OCI-LY7 (cell line): ENCODE results near the gene VAMP2. TPM values are rescaled to one million over a fixed set of nuclear protein-coding genes. Genes with fewer than 3 reads are reported as not detected.

ENCODE experiments used
- BruUV-seq: library from RNA; stranded (reverse); fragments of 400-500 nt; replicated peaks from 2 replicates; lab custom pipeline; 2021; lab: Mats Ljungman, UMichigan
- CTCF ChIA-PET: fragments of 300-600 bp; sonication (Branson Sonifier 250); formaldehyde crosslinking; loops from one replicate; lab custom pipeline; 2022; ENCODE audit warnings: antibody characterized with exemption; ENCODE audit not compliant: unreplicated experiment; lab: Charles Lee
- POLR2A ChIA-PET: fragments of 300-600 bp; sonication (Branson Sonifier 250); formaldehyde crosslinking; loops from one replicate; lab custom pipeline; 2022; ENCODE audit warnings: antibody characterized with exemption; lab: Charles Lee
- DNase-seq: peaks from one replicate; pipeline ENCODE4 v3.0.0-alpha.2; 2015; ENCODE audit warnings: low spot score
- H2AFZ ChIP-seq: fragments of 200-600 bp; sonication (generic), shearing (Covaris generic); 2 replicates; pipeline ENCODE4 v1.6.1; 2014; ENCODE audit warnings: mild to moderate bottlenecking, antibody characterized with exemption, low read length, moderate library complexity
- H3K27ac ChIP-seq: fragments of 200-600 bp; sonication (generic); 2 replicates; pipeline ENCODE4 v1.5.1; 2014; ENCODE audit warnings: mixed run types, low read depth, mild to moderate bottlenecking, moderate library complexity, low read length, inconsistent platforms; ENCODE audit not compliant: poor library complexity, severe bottlenecking
- H3K36me3 ChIP-seq: fragments of 200-600 bp; sonication (generic); 2 replicates; pipeline ENCODE4 v1.6.1; 2014; ENCODE audit warnings: mild to moderate bottlenecking, antibody characterized with exemption, low read length, moderate library complexity, mixed read lengths; ENCODE audit not compliant: insufficient read depth
- H3K4me1 ChIP-seq: fragments of 200-600 bp; sonication (generic); 2 replicates; pipeline ENCODE4 v1.5.1; 2014; ENCODE audit warnings: mild to moderate bottlenecking, low read length; ENCODE audit not compliant: insufficient read depth, poor library complexity, severe bottlenecking
- H3K4me2 ChIP-seq: fragments of 200-600 bp; sonication (generic); 2 replicates; pipeline ENCODE4 v1.6.1; 2014; ENCODE audit warnings: mild to moderate bottlenecking, low read length
- H3K4me3 ChIP-seq: fragments of 200-600 bp; sonication (generic); 2 replicates; pipeline ENCODE4 v1.5.1; 2014; ENCODE audit warnings: mild to moderate bottlenecking, low read depth, low read length; ENCODE audit not compliant: poor library complexity, severe bottlenecking
- H3K79me2 ChIP-seq: fragments of 200-600 bp; sonication (generic); 2 replicates; pipeline ENCODE4 v1.6.1; 2016; ENCODE audit warnings: low read depth, mild to moderate bottlenecking, low read length, moderate library complexity, mixed read lengths; ENCODE audit not compliant: insufficient read depth
- H3K9me2 ChIP-seq: fragments of 200-600 bp; sonication (generic); 2 replicates; pipeline ENCODE4 v1.6.1; 2016; ENCODE audit warnings: mild to moderate bottlenecking, low read length, mixed read lengths; ENCODE audit not compliant: insufficient read depth
- H3K9me3 ChIP-seq: fragments of 200-600 bp; sonication (generic); 2 replicates; pipeline ENCODE4 v1.6.1; 2014; ENCODE audit warnings: mild to moderate bottlenecking, mixed run types, low read length, mixed read lengths
- H4K20me1 ChIP-seq: fragments of 200-600 bp; sonication (generic); 2 replicates; pipeline ENCODE4 v1.6.1; 2014; ENCODE audit warnings: mild to moderate bottlenecking, antibody characterized with exemption, low read length, moderate library complexity, mixed read lengths; ENCODE audit not compliant: insufficient read depth
- EZH2phosphoT487 ChIP-seq: fragments of 200-600 bp; sonication (generic); IDR thresholded peaks from 2 replicates; pipeline ENCODE4 v1.6.1; 2018; ENCODE audit warnings: low read depth, borderline replicate concordance, mild to moderate bottlenecking, mixed run types, antibody characterized with exemption, low read length, moderate library complexity, mixed read lengths
- intact Hi-C: fragments of 100-400 bp; cut with micrococcal nuclease; formaldehyde crosslinking; loops from one replicate; pipeline ENCODE4 v1.10.0; 2022; ENCODE audit not compliant: unreplicated experiment
- microRNA-seq: library from miRNA; unstranded; fragments of <30 nt; microRNA quantifications from one replicate; pipeline ENCODE4 v1.2.0, GENCODE V29; 2022; ENCODE audit warnings: borderline replicate concordance
- total RNA-seq, 2 experiments: library from RNA; depleted of rRNA in 1 of 2; stranded (reverse); fragments of >200 nt in 1 of 2; shearing (Covaris generic) in 1 of 2; gene quantifications; 2 replicates each; pipeline ENCODE4 v1.2.3, GENCODE V29; 2014 to 2022
- TF ChIP-seq, protein P1 (sequence below): fragments of 200-600 bp; sonication (generic); conservative IDR thresholded peaks from 2 replicates; pipeline ENCODE4 v1.5.1; 2014; ENCODE audit warnings: mild to moderate bottlenecking, antibody characterized with exemption, low read length, moderate library complexity, mixed read lengths

Gene VAMP2
- total RNA-seq, 2 experiments from 2014 or later, result 21.2 to 40.9 TPM

DNA sequence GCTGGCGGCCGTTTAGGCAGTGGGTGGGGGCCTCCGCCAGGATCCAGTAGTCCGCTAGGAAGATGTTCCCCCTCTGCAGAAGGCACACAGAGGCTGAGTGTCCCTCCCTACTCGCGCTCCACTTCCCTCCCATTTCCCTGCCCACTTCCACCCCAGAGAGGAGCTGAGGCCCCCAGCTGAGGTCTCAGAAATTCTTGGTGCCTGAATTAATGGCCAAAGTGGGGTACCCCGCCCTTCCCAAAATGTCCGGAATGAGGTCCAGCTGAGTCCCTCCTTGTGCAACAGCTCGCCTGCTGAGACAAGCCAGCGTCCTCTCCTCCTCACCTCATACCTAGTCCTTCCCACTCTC, 52.3 kb downstream of the VAMP2 start:
- DNase-seq, result no peak
- no peak overlapping the region; the same call in 1 of the 2 replicates for H2AFZ ChIP-seq
- BruUV-seq, result no TSS peak
- no peaks in the 10 kb centered on the region for H4K20me1 ChIP-seq
- intact Hi-C loops, result loop anchor here (1.0 to 2.0 kb wide), 3 partner anchors 16 to 50 kb away; no protein-coding TSS in a partner anchor
- peaks cover 12% of the 10 kb centered on the region for H3K4me1 ChIP-seq
- TF ChIP-seq, protein P1, sequence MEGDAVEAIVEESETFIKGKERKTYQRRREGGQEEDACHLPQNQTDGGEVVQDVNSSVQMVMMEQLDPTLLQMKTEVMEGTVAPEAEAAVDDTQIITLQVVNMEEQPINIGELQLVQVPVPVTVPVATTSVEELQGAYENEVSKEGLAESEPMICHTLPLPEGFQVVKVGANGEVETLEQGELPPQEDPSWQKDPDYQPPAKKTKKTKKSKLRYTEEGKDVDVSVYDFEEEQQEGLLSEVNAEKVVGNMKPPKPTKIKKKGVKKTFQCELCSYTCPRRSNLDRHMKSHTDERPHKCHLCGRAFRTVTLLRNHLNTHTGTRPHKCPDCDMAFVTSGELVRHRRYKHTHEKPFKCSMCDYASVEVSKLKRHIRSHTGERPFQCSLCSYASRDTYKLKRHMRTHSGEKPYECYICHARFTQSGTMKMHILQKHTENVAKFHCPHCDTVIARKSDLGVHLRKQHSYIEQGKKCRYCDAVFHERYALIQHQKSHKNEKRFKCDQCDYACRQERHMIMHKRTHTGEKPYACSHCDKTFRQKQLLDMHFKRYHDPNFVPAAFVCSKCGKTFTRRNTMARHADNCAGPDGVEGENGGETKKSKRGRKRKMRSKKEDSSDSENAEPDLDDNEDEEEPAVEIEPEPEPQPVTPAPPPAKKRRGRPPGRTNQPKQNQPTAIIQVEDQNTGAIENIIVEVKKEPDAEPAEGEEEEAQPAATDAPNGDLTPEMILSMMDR, result peak; percentile 51; the same call in 1 of the 2 replicates
- no peak for TF ChIP-seq EZH2phosphoT487
- no peaks in the 10 kb centered on the region for H3K9me2 ChIP-seq
- peak overlapping the region; percentile 63 for H3K4me3 ChIP-seq
- no peaks in the 10 kb centered on the region for H3K36me3 ChIP-seq
- H3K79me2 ChIP-seq, result no peaks in the 10 kb centered on the region
- no peak overlapping the region for H3K27ac ChIP-seq
- peak overlapping the region; percentile 86; the same call in 1 of the 2 replicates for H3K4me2 ChIP-seq
- POLR2A ChIA-PET, result interaction anchor here (1.4 kb wide), 1 partner anchor 20 kb away, joined by 6 read pairs; no protein-coding TSS in a partner anchor
- CTCF ChIA-PET, result interaction anchor here (0.8 to 2.4 kb wide), 5 partner anchors 9 to 52 kb away, joined by 3 to 7 read pairs (median 4); no protein-coding TSS in a partner anchor
- no peaks in the 10 kb centered on the region for H3K9me3 ChIP-seq

DNA sequence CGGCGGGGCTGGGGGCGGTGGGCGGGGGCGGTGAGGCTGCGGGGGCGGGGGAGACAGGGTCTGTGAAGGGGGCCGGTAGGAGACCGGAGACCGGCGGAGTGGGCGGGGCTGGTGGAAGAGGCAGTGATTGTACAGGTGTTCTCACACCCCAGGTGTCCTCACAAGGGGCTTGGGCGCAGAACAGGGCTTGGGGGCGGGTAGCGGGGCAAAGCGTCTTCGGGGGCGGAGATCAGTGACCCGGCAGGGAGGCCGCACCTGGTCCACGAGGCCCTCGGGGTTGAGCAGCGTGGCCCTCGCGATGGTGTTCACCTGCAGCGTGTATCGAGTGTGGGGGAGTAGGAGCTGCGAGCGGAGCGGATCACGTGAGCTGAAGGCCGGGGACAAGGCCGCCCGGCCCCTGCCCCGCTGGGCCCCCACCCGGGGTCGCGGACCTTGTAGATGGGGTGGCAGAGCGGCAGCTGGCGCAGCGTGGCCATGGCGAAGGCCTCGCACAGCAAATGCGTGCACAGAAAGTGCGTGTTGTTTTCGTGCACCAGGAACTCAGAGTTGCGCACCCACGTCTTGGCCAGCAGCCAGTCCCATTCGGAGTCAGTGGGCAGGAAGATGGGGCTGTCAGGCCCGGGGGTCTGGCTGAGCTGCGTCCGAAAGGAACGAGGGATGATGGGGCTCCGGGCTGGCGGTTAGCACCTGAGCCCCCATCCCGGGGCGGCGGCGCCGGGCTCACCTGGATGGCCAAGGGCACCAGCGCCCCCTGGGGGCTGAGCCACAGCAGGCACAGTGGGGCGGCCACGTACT, 52.9 kb downstream of the VAMP2 start:
- POLR2A ChIA-PET, result interaction anchor here (1.4 kb wide), 1 partner anchor 19 kb away, joined by 6 read pairs; no protein-coding TSS in a partner anchor

More for the DNA sequence above, 52.9 kb downstream of the VAMP2 start:
- Histone ChIP-seq H3K9me2 (no peaks in the 10 kb centered on the region), H2AFZ (peak overlapping the region; percentile 79; the same call in 1 of the 2 replicates), H3K36me3 (no peaks in the 10 kb centered on the region), H3K4me2 (peak overlapping the region; percentile 86), H4K20me1 (no peaks in the 10 kb centered on the region), H3K4me1 (peaks cover 12% of the 10 kb centered on the region), H3K4me3 (peak overlapping the region; percentile 63), H3K79me2 (no peaks in the 10 kb centered on the region), H3K9me3 (no peaks in the 10 kb centered on the region), H3K27ac (no peak overlapping the region)
- CTCF ChIA-PET, result interaction anchor here (1.1 to 2.4 kb wide), 4 partner anchors 9 to 36 kb away, joined by 3 to 7 read pairs (median 6); no protein-coding TSS in a partner anchor
- TF ChIP-seq EZH2phosphoT487, result no peak
- TF ChIP-seq, protein P1, result peak; percentile 88
- DNase-seq, result peak; percentile 85
- no TSS peak for BruUV-seq
- intact Hi-C loops, result loop anchor here (1.0 to 2.0 kb wide), 3 partner anchors 15 to 50 kb away; no protein-coding TSS in a partner anchor

Small RNA genes within 50 kb of the gene (microRNA-seq; reads per million reads assigned to microRNA genes)
- gene MIR4521 (1,646 reads per million, percentile 85 among the genes with 10 or more reads in this experiment), gene MIR6883 (not detected)

Other genes starting within 250 kb of the VAMP2 start
- gene RNF227, start 246.7 kb downstream of the VAMP2 start, total RNA-seq (2014; rRNA removed; shearing (Covaris generic)), result 3.8 and 9.6 TPM in 2 replicates
- gene RNF227, start 246.7 kb downstream of the VAMP2 start, total RNA-seq (2022), result 4.7 and 5.8 TPM in 2 replicates
- 4.3 and 5.6 TPM in 2 replicates for gene KCNAB3, start 233.1 kb downstream of the VAMP2 start, total RNA-seq (2014; rRNA removed; shearing (Covaris generic))
- gene KCNAB3, start 233.1 kb downstream of the VAMP2 start, total RNA-seq (2022), result 14.3 and 17.3 TPM in 2 replicates
- 40.2 and 41.0 TPM in 2 replicates for gene TRAPPC1, start 231.0 kb downstream of the VAMP2 start, total RNA-seq (2014; rRNA removed; shearing (Covaris generic))
- gene TRAPPC1, start 231.0 kb downstream of the VAMP2 start, total RNA-seq (2022), result 150 and 178 TPM in 2 replicates
- gene CNTROB, start 230.7 kb downstream of the VAMP2 start, total RNA-seq (2014; rRNA removed; shearing (Covaris generic)), result 49.1 and 55.4 TPM in 2 replicates
- 72.3 and 80.3 TPM in 2 replicates for gene CNTROB, start 230.7 kb downstream of the VAMP2 start, total RNA-seq (2022)
- not detected in 2 replicates for gene GUCY2D, start 160.3 kb downstream of the VAMP2 start, total RNA-seq (2014; rRNA removed; shearing (Covaris generic))
- gene GUCY2D, start 160.3 kb downstream of the VAMP2 start, total RNA-seq (2022), result not detected in 2 replicates
- gene ALOX15B, start 123.9 kb downstream of the VAMP2 start, total RNA-seq (2014; rRNA removed; shearing (Covaris generic)), result not detected in 2 replicates
- not detected in 2 replicates for gene ALOX15B, start 123.9 kb downstream of the VAMP2 start, total RNA-seq (2022)
- 2.0 TPM in 1 of 2 replicates, not detected in the other for gene ALOX12B, start 75.2 kb downstream of the VAMP2 start, total RNA-seq (2014; rRNA removed; shearing (Covaris generic))
- gene ALOX12B, start 75.2 kb downstream of the VAMP2 start, total RNA-seq (2022), result 4.5 and 5.3 TPM in 2 replicates
- gene ALOXE3, start 44.4 kb downstream of the VAMP2 start, total RNA-seq (2014; rRNA removed; shearing (Covaris generic)), result not detected in 2 replicates
- gene ALOXE3, start 44.4 kb downstream of the VAMP2 start, total RNA-seq (2022), result 0.10 TPM in 1 of 2 replicates, not detected in the other
- 0.44 and 0.75 TPM in 2 replicates for gene HES7, start 38.8 kb downstream of the VAMP2 start, total RNA-seq (2014; rRNA removed; shearing (Covaris generic))
- 4.6 and 5.8 TPM in 2 replicates for gene HES7, start 38.8 kb downstream of the VAMP2 start, total RNA-seq (2022)
- 13.9 and 15.4 TPM in 2 replicates for gene PER1, start 10.5 kb downstream of the VAMP2 start, total RNA-seq (2014; rRNA removed; shearing (Covaris generic))
- 38.0 and 48.0 TPM in 2 replicates for gene PER1, start 10.5 kb downstream of the VAMP2 start, total RNA-seq (2022)
- gene TMEM107, start 13.4 kb upstream of the VAMP2 start, total RNA-seq (2014; rRNA removed; shearing (Covaris generic)), result 34.6 and 57.0 TPM in 2 replicates
- gene TMEM107, start 13.4 kb upstream of the VAMP2 start, total RNA-seq (2022), result 43.9 and 45.4 TPM in 2 replicates
- gene BORCS6, start 27.2 kb upstream of the VAMP2 start, total RNA-seq (2014; rRNA removed; shearing (Covaris generic)), result 13.9 and 14.3 TPM in 2 replicates
- gene BORCS6, start 27.2 kb upstream of the VAMP2 start, total RNA-seq (2022), result 12.0 and 12.7 TPM in 2 replicates
- gene AURKB, start 47.6 kb upstream of the VAMP2 start, total RNA-seq (2014; rRNA removed; shearing (Covaris generic)), result 248 and 283 TPM in 2 replicates
- gene AURKB, start 47.6 kb upstream of the VAMP2 start, total RNA-seq (2022), result 310 and 323 TPM in 2 replicates
- gene CTC1, start 85.1 kb upstream of the VAMP2 start, total RNA-seq (2014; rRNA removed; shearing (Covaris generic)), result 36.2 and 50.3 TPM in 2 replicates
- 97.6 and 122 TPM in 2 replicates for gene CTC1, start 85.1 kb upstream of the VAMP2 start, total RNA-seq (2022)
- 114 and 122 TPM in 2 replicates for gene PFAS, start 86.3 kb upstream of the VAMP2 start, total RNA-seq (2014; rRNA removed; shearing (Covaris generic))
- 170 and 180 TPM in 2 replicates for gene PFAS, start 86.3 kb upstream of the VAMP2 start, total RNA-seq (2022)
- gene RANGRF, start 125.7 kb upstream of the VAMP2 start, total RNA-seq (2014; rRNA removed; shearing (Covaris generic)), result 30.6 and 32.2 TPM in 2 replicates
- 43.3 and 46.7 TPM in 2 replicates for gene RANGRF, start 125.7 kb upstream of the VAMP2 start, total RNA-seq (2022)
- 3.9 and 4.5 TPM in 2 replicates for gene SLC25A35, start 132.5 kb upstream of the VAMP2 start, total RNA-seq (2014; rRNA removed; shearing (Covaris generic))
- gene SLC25A35, start 132.5 kb upstream of the VAMP2 start, total RNA-seq (2022), result 23.8 and 27.8 TPM in 2 replicates
- gene ARHGEF15, start 147.3 kb upstream of the VAMP2 start, total RNA-seq (2014; rRNA removed; shearing (Covaris generic)), result not detected in 2 replicates
- not detected in 2 replicates for gene ARHGEF15, start 147.3 kb upstream of the VAMP2 start, total RNA-seq (2022)
- gene ODF4, start 176.9 kb upstream of the VAMP2 start, total RNA-seq (2014; rRNA removed; shearing (Covaris generic)), result not detected in 2 replicates
- gene ODF4, start 176.9 kb upstream of the VAMP2 start, total RNA-seq (2022), result not detected in 2 replicates
- 4,013 and 5,038 TPM in 2 replicates for gene RPL26, start 220.2 kb upstream of the VAMP2 start, total RNA-seq (2014; rRNA removed; shearing (Covaris generic))
- gene RPL26, start 220.2 kb upstream of the VAMP2 start, total RNA-seq (2022), result 3,139 and 3,331 TPM in 2 replicates
- 0.06 TPM in 1 of 2 replicates, not detected in the other for gene RNF222, start 234.9 kb upstream of the VAMP2 start, total RNA-seq (2014; rRNA removed; shearing (Covaris generic))
- gene RNF222, start 234.9 kb upstream of the VAMP2 start, total RNA-seq (2022), result 0.15 TPM in 2 replicates